HG03571 (cell line): ENCODE measurements around the gene KRT32.

ENCODE experiments used
- ATAC-seq: cut with Tn5 transposase; IDR thresholded peaks from one replicate; pipeline ENCODE4 v1.9.1; 2021; ENCODE audit not compliant: unreplicated experiment

KRT32 gene

DNA sequence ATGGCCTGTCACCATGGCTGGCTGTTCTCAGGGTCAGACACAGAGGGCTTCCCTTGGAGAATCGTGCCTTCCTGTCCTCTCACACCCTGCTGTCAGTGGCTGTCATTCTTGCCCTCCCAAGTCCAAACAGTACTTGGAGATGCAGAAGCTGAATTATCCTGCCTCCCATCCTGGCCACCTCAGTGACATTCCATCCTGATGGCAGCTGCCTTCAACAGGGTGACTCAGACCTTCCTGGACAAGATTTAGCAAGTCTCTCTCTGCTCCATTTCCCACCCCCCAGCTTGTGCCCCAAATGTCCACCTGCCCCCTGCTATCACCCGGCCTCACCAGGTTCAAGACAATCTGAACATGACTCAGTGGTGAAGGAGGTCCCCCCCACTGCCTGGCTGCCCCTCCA is 27.3 kb upstream of the KRT32 start:
- ATAC-seq, result no peak

DNA sequence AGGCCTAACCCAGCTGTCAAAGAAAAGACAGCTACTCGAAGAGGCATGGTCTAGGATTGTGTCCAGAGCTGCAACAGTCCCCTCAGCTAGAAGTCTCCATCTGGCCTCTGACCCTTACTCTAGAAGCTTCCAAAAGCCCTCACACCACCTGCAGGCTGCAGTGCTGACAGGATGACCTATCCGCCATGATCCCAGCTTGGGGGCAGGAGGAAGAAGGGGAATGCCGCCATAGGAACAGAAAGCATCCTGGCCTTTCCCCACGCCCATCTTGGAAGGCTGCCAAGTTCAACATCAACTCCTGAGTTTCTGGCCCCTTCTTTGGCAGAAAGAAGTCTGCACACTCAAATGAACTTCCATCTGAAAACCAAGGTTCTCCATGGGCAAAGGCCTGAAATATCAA is 25.6 kb upstream of the KRT32 start:
- no peak for ATAC-seq

DNA sequence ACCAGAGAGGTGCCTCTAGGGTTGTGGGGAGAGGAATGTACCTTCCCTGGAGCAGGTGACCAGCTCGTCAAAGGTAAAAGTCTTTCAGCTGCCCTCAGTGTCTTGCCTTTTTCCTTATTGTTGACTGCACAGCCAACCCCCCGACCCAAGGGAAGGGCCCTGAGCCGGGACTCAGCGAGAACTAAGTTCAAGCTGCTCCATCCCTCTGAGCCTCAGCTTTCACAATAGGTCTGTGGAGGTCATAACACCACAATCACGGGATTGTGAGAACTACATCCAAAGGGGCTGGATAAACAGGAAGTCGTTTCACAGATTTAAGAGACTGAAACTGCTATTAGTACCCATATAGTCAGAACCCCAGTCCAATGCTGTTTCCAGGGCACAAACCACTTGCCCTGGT is 25.2 kb upstream of the KRT32 start:
- no peak for ATAC-seq

DNA sequence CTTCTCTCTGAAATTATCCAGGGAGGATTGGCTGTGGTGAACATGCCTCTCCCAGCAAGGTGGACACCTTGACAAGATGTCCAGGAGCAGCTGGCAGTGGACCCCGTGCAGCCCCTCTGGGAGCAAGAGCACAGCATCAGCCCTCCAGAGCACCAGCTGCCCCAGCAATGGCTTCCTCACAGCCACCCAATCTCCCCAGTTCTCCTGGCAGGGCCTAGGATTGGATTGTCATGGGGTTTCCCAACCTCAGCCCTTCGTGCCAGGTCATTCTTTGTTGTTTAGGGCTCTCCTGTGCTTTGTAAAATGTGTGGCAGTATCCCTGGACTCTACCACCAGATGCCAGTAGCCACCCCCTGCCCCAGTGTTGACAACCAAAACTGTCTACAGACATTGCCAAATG is 24.3 kb upstream of the KRT32 start:
- no peak for ATAC-seq

DNA sequence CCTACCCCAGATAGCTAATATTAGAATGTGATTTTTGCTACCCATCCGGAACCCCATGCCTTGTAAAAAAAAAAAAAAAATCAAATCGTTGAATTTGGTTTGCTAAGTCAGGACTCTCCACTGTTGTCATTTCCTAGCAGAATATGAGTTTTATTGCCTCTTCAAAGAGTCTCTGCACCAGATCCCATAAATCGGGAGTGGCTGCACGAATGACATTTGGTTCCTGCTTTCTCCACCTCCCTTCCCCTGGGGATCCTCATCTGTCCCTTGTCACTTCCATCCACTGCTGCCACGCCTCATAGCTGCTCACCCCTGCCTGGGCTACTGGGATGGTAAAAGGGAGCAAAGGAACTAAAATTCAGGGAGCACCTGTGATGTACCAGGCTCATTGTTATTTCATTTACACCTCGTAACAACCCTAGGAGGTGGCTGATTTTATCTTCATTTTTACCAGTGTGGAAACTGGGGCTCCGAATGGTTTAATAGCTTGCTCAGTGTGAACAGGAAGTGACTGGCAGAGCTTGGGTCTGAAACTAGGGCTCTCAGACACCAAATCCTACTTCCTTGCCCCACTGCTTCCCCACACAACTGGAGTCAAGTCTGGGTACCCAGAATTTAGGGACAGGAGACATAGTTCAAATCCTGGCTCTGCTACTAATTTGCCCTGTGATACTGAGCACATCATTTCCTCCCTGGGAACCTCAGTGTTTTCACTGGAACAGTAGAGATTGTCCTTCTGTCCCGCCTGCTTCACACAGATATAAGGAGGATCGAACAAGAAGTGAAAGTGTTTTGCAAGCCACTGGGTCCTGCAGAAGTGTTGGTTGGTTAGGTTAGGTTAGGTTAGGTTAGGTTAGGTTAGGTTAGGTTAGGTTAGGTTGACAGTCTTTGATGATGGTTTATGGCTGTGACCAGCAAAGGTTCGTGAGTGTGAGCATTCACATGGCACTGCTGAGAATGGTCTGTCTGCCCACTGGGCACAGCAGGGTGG is 23.1 kb upstream of the KRT32 start:
- no peak for ATAC-seq

DNA sequence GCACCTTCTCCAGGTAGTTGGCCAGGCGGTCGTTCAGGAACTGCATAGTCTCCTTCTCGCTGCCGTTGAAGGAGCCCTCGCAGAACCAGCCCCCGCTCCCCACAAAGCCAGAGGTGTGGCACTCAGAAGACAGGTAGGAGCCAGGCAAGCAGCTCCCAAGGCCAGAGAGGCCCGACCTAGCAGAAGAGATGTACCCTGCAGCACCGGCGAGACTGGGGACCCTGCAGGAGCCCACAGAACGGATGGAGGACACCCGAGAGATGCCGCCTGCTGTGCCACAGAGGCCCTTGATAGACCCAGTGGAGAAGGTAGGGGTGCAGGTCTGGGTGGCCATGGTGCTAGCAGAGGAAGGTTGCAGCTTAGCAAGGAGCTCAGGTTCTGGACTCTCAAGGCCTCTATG is 22.3 kb upstream of the KRT32 start, which contains the start of gene KRT36:
Gene KRT36 (minus strand): TSS at position 380 of the 400 bp plus-strand sequence. CDS start 46 bp downstream, at position 334.
- no peak for ATAC-seq

DNA sequence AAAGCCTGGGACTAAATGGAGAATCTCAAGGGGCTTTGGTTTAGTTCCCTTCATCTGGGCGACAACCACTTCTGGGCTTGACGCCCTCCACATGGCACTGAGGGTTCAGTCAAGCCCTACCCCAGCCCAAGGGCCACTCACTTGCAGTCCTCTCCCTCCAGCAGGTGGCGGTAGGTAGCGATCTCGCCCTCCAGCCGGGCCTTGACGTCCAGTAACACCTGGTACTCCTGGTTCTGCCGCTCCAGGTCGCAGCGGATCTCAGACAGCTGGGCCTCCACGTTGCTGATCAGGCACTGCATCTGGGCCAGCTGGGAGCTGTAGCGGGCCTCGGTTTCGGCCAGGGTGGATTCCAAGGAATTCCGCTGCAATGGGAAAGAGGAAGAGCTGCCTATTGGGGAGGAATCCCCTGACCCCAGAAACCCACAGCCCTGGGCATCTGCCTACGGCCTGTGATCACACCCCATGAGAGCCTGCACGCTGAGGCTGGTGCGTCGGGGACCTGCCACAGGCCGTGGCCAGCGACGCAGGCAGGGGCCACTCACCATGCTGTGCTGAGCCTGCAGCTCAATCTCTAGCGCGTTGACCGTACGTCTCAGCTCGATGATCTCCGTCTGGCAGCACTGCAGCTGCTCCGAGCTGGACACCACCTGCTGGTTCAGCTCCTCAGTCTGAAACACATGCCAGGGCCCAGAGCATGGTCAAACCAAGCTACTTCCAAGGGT is 19.8 kb upstream of the KRT32 start:
- ATAC-seq, result no peak

DNA sequence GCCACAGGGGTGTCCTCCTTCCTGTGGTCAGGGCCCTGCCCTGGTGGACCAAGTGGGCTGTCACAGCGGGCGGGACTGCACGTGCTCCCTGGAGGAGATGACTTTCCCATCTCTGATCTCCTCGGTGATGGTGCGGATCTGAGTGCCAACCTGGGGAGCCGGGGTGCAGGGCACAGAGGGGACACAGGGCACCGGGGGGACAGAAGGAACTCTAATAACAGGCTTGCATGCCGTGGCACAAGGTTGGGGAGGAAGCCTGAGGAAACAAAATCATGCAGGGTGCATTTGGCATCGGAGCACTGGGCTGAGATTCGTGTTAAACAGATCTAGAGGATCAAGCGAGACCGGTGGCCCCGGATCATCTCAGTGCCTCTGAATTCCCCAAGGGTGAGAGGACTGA is 19.1 kb upstream of the KRT32 start:
- no peak for ATAC-seq

DNA sequence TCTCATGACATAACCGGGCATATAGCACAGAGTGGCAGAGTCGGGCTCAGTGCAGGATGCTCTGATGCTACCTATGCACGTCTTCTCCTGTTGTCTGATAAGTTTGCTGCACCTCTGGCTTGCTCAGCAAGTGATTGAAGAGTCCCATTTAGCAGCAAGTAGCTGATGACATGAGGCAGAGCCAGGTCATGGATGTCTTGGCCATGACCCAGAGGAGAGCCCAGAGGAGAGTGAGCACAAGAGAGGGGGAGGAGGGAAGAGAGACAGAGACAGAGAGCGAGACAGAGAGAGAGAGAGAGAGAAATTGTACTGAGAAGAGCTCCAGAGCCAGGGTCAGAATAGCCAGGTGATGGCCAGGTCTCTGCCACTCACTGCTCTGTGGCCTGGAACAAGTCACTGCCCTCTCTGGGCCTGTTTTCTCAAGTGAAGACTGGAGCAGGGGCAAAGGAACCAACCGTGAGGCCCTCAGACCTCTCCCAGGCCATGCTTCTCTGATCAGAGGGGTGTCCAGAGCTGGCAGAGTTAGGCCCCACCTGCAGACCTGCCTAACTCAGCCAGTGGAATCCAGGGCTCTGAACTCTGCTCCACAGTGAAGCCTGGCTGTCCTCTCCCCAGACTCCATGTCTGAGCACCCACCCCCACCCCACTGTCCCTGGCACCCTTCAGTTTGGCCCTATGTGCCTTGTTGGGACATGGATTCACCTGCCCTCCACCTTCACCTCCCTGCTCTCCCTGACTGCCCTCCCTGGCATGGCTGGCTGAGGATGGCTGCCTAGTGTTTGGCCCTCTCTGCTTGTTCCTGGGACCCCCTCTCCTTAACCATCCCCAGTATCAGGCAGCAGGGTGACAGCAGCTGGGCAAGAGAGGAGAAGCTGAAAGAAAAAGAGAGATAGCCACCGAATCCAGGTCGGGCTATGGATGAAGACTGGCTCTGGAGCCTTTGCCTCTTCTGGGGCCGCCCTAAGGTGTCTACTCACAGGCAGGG is 18.0 kb upstream of the KRT32 start:
- ATAC-seq, result no peak

DNA sequence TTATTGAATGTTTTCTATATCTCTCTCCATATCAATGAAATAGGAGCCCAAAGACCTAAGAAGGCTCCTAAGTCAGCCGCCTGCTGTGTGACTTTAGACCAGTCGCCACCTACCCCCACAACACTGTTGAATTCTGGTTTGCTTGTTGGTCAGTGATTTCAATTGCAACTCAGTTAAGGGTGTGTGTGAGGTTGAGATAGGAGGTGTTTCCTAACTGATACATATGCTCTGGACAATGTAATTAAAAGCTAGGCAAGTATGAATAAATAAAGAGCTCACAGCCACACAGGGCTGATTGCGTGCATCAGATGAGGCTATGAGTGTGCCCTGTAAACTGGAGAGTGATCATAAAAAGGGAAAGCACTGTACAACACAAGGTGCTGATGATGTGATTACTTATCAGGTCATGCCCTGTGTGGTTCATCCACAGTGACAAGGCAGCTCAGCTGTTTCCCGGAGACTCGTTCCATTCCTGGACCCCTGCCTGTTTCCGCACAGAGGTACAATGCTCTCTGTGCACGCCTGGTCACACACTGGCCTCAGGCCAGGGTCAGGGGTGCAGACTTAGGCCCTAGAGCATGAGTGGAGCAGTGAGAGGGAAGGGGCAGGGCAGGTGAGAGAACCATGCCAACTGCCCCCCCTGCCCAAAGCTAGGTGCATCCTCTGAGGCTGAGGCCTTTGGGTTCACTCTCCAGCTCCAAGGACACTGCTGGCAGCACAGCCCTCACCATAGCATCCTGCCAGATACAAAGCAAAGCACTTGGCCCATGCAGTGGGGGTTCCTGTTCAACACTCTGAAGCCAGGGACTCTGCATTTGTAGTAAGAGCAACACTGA is 17.0 kb upstream of the KRT32 start:
- no peak for ATAC-seq

DNA sequence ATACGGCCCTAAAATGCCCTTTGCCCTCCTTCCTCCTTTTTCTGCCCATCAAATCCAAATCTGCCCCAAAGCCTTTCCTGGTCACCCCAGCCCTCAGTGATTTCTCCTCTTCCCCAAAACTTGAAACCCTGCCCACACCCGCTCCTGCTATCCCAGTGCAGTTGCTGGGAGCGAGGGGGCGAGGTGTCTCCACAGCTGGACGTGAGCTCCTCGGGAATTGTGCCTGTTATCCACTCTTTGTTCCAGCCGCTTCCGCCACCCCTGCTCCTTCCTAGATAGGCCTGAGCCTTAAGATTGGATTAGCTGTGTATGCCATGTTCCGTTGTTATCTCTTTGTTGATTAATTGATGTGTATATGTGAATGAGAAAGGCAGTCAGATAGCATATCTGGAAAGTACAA is 16.3 kb upstream of the KRT32 start:
- no peak for ATAC-seq

DNA sequence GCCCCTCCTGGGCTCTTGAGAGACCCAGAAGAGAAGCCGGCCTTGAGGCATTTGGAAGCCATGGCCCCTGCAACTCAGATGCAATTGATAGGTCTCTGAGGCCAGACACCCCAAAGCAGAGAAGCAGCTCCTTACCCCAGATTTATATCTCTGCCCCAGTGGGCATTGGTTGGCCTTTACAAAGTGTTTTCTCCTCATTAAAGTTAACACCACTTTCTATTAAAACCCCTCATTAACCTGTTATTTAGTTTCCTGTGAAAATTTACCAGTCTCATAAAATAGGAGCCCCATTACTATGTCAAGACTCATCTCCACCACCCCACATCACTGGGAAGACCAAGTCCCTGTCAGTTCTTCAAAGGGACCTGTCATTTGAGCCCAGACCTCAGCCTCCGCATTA is 13.8 kb upstream of the KRT32 start, which contains the start of gene KRT35:
Gene KRT35 (minus strand): TSS at position 116 of the 400 bp plus-strand sequence. CDS start 54 bp downstream, at position 62.
- ATAC-seq, result no peak

DNA sequence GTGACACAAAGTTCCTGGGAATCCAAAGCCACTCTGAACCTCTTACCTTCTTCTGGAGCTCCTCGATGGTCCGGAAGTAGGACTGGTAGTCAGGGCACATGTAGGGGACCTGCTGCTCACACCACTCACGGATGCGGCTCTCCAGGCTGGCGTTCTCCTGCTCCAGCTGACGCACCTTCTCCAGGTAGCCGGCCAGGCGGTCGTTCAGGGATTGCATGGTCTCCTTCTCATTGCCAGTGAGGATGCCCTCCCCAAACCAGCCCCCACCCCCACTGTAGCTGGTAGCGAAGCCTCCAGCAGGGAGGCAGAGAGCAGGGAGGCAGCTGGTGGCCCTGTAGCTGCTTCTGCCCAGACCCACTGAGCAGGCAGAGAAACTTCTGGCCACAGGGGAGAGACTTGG is 13.4 kb upstream of the KRT32 start:
- ATAC-seq, result no peak

DNA sequence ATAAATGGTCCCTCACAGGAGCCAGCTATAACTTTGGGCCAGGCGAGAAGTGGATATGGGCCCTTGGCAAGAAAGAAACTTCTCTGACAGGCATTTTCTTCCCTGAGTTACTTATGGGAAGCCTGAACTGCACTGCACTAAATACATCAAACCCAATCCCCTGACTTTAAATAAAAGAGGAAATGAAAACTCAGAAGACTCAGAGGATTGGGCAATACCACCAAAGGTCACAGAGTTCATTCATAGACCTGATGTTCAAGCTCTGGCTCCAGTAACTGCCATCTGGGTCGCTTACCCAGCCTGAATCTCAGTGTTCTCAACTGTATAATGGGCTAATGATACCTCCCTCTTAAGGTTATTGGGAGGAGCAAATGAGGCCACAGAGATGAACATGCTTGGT is 12.9 kb upstream of the KRT32 start:
- ATAC-seq, result no peak

DNA sequence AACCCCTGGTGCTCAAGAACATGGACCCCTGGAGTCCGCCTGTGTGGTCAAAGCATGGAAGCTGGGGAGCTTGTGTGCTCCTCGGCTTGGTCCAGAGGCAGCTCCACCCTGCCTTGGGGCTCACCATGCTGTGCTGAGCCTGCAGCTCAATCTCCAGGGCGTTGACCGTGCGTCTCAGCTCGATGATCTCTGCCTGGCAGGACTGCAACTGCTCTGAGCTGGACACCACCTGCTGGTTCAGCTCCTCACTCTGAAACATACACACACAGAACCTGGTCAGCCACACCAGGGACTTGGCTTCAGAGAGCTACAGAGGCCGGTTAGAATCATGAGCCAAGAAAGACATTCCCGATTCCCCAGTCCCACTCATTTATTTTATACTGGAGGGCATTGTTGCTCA is 11.1 kb upstream of the KRT32 start:
- ATAC-seq, result no peak

DNA sequence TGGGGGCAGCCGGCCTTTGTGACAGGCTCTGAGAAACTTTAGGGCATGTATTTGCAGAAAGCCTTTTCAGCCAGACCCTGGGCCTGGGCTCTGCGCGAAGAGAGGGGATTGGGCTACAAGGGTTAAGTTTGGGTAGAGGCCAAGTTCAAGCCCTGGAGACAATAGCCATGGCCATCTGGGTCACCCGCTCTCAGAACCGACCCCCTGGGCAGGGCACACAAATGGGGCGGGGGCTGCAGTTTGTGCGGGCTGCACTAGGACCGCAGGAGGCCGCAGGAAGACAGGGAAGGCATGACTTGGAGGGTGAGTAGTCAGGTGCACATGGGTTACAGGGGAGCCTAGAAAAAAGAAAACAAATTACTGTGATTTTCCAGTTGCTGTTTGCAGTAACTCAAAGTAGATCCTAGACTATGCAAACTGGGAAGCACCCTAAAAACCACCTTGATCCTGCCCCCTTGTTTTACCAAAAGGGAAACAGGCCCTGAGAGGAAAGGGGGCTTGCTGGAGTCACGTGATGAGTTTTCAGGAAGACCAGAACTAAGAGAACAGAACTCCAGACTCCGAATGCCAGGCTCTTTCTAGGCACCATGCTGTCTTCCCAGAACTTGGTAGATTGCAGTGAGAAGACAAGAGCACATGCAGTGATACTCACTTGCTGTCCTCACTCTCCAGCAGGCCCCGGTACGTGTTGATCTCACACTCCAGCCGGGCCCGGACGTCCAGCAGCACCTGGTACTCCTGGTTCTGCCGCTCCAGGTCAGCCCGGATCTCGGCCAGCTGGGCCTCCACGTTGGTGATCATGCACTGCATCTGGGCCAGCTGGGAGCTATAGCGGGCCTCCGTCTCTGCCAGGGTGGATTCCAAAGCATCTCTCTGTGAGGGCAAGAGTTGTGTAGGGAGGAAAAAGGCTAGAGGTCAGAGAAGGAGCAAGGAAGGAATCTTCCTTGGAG is 10.0 kb upstream of the KRT32 start:
- no peak for ATAC-seq

DNA sequence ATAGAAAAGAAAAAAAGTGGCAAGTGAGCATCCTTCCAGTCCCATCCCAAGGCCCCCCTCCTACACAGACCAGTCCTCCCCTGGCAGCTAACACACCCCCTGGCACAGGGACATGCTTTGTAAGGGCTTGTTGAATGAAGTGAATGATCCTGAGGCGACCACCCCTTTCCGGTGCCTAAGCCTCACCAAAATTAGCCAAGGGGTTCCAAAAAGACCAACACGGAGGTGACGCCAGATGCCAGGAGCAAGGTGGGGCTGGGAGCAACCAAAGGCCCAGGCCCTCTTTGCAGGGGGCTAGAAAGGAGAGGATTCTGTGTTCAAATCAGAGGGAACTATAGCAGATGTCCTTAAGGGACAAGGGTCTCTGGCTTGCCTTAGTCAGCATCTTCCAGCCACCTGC is 8.2 kb upstream of the KRT32 start:
- no peak for ATAC-seq

DNA sequence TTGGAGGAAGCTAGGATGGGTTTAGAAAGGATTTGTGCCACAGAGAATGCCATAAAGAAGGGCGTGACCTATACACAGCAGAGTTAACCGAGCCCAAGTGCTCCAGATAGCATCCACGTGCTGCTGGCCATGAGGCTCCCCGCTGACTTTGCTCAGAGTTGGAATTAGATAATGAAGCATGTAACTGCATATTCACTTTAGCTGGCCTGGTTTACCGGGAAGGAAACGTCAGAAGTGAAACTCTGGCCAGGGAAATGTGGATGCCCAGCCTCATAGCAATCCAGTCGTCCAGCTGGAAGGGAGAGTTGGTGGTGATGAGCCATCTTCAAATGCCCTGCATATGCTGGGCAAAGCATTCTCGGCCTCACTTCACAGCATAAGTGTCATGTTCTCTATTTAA is 7.7 kb upstream of the KRT32 start:
- ATAC-seq, result no peak

DNA sequence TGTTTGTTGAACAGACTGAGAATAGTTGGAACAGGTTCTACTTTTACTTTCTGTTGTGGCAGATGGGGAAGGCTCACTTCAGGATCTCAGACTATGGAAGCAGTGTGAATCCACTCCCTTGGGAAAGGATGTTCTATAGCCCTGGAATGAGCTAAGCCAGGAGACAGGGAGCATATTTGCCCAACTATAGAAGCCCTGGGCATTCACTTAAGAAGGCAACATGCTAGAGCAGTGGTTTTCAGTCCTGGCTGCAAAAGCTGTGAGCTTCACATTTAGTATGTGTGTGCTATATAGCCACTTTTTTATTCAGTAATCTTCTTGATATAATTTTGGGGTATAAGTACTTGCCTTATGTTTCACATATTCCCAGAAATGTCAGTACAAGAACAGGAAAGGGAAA is 1.2 kb upstream of the KRT32 start:
- no peak for ATAC-seq
